Measurements from ENCODE around the gene GRM7. TPM values are rescaled to one million over a fixed set of nuclear protein-coding genes. Genes with fewer than 3 reads are reported as not detected.

Gene GRM7
- total RNA-seq, 4 donors from 2014 or later = 0.39 TPM; not detected in 3

DNA sequence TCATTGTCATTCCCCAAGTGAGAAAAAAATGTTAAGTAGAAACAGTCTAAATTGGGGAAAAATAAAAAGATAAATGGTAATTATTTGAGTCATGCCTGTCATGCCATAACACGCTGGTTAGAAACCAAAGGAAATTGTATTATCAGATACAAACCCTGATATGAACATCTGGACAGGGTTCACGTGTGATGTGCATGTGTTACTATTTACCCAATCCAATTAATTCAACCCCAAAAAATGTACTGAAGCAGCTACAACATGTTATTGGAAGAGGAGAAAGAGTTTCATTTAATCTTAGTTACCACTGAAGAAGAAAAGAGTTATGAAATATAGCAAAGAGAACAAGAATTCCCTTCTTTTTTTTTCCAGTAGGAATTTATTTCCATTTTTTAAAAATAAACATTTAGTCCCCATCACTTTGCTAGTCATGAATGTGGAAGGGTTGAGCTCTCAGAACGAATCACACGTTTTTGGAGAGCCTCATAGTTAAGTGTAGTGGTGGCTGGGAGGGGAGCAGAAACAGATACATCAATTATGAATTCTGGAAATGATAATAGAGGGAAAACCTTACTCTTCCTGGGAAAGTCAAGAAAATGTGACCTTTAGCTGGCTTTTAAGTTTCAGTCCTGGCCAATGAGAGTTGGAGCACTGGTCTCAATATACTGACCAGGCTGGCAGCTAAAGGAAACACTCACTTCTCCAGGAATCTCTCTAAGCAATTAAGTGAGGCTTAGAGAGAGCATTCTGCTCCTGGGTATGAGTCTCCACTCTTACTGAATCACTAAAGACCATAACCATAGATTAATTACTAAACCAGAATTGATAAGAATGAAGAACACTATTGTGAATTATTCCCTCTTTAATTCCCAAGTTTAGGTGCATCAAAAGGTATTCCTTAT is 796.5 kb downstream of the GRM7 start:
- TF ChIP-seq POLR2A (IDR thresholded peaks at IDR 0.05; ENCODE audit: low read depth) (no peak), POLR2AphosphoS5 (IDR thresholded peaks at IDR 0.05) (no peak), EP300 (IDR thresholded peaks at IDR 0.05) (no peak)
- TF ChIP-seq, protein P1, sequence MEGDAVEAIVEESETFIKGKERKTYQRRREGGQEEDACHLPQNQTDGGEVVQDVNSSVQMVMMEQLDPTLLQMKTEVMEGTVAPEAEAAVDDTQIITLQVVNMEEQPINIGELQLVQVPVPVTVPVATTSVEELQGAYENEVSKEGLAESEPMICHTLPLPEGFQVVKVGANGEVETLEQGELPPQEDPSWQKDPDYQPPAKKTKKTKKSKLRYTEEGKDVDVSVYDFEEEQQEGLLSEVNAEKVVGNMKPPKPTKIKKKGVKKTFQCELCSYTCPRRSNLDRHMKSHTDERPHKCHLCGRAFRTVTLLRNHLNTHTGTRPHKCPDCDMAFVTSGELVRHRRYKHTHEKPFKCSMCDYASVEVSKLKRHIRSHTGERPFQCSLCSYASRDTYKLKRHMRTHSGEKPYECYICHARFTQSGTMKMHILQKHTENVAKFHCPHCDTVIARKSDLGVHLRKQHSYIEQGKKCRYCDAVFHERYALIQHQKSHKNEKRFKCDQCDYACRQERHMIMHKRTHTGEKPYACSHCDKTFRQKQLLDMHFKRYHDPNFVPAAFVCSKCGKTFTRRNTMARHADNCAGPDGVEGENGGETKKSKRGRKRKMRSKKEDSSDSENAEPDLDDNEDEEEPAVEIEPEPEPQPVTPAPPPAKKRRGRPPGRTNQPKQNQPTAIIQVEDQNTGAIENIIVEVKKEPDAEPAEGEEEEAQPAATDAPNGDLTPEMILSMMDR (IDR thresholded peaks at IDR 0.05) = no peak
- intact Hi-C loops (cut with DNase I) = no loop called here
- no peak for DNase-seq (ENCODE audit: extremely low spot score)
- H3K4me1 ChIP-seq = no peaks in the 10 kb centered on the region
- no peaks in the 10 kb centered on the region for H3K36me3 ChIP-seq
- no peak overlapping the region for H3K27ac ChIP-seq (replicated peaks in 1 of 4)
- 59% methylated on average over 4 of the region's 4 CpGs for WGBS
- H3K9me3 ChIP-seq = no peaks in the 10 kb centered on the region
- H3K4me3 ChIP-seq = no peak overlapping the region
- H3K27me3 ChIP-seq = no peaks in the 10 kb centered on the region

DNA sequence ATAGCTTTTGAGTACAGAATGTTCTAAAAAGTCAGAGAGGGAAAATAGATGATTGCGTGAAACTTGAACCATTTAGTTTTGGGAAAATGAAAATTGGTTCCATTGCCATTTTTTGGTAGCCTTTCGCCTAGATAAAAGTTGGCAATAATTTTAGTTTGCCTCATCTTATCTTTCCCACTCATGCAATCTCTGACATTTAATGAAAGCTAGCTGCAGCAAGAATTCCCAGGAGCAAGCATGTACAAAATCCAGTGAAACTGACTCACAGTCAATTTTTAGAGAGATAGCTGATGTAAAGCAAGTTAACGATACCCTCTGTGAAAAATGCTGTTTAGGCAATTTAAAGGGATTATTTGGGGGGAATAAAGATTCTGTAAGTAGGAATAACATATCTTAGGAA is 797.4 kb downstream of the GRM7 start:
- intact Hi-C loops (cut with DNase I) = no loop called here
- Histone ChIP-seq H3K36me3 (no peaks in the 10 kb centered on the region), H3K4me1 (no peaks in the 10 kb centered on the region), H3K4me3 (no peak overlapping the region), H3K9me3 (no peaks in the 10 kb centered on the region), H3K27me3 (no peaks in the 10 kb centered on the region), H3K27ac (replicated peaks in 1 of 4) (no peak overlapping the region)
- WGBS = 83% methylated on average over 3 of the region's 3 CpGs
- no peak for DNase-seq (ENCODE audit: extremely low spot score)
- peak in 1 of 2 donors; percentile 10 for TF ChIP-seq POLR2AphosphoS5 (IDR thresholded peaks at IDR 0.05)
- no peak for TF ChIP-seq POLR2A (IDR thresholded peaks at IDR 0.05; ENCODE audit: low read depth)
- TF ChIP-seq EP300 (IDR thresholded peaks at IDR 0.05) = no peak

DNA sequence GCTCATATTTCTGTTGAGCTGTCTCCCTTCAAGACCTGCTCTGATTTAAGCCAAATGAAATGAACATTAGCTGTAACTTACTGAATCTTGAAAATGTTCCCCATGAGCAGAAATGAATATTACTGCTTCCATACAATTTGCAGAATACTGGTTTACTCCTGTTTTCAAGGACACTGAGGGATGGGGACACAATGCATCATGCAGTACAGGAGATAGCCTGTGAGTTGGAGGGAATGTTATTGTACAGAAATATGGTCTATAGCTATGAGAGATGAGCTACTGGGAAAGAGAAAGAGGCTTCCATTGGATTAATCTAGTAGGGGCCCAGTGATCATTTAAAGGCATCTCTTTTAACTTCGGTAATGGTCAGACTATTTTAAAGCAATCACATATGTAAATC is 798.2 kb downstream of the GRM7 start:
- TF ChIP-seq POLR2A (IDR thresholded peaks at IDR 0.05; ENCODE audit: low read depth) (no peak), POLR2AphosphoS5 (IDR thresholded peaks at IDR 0.05) (no peak), EP300 (IDR thresholded peaks at IDR 0.05) (no peak)
- TF ChIP-seq, protein P1 (IDR thresholded peaks at IDR 0.05) = no peak
- Histone ChIP-seq H3K4me3 (no peak overlapping the region), H3K9me3 (no peaks in the 10 kb centered on the region), H3K27ac (replicated peaks in 1 of 4) (no peak overlapping the region), H3K36me3 (no peaks in the 10 kb centered on the region), H3K4me1 (no peaks in the 10 kb centered on the region), H3K27me3 (no peaks in the 10 kb centered on the region)
- no peak for DNase-seq (ENCODE audit: extremely low spot score)
- intact Hi-C loops (cut with DNase I) = no loop called here
- WGBS = 88% methylated on average over 1 of the region's 1 CpG

DNA sequence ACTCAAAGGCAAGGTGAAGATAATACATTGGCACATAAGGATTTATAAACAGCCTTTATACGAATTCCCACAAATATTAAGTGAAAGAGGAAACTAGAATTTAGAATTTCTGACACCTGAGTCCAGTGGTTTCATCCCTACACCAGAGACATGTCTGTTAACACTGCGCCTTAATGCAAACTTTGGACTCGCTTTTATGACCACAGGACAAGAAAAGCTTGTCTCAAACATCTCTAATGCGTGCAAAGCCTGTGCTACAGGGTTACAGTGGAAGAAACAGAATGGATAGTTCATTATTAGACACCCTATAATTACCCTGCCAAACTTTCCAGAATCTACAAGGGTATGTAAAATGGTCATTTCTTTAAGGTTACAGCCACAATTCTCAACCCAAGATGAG is 802.9 kb downstream of the GRM7 start:
- Histone ChIP-seq H3K27ac (replicated peaks in 1 of 4) (no peak overlapping the region), H3K4me3 (no peak overlapping the region), H3K4me1 (no peaks in the 10 kb centered on the region), H3K9me3 (no peaks in the 10 kb centered on the region), H3K27me3 (no peaks in the 10 kb centered on the region), H3K36me3 (no peaks in the 10 kb centered on the region)
- no peak for DNase-seq (ENCODE audit: extremely low spot score)
- intact Hi-C loops (cut with DNase I) = no loop called here
- TF ChIP-seq POLR2AphosphoS5 (IDR thresholded peaks at IDR 0.05) = no peak
- no peak for TF ChIP-seq EP300 (IDR thresholded peaks at IDR 0.05)
- TF ChIP-seq, protein P1 (IDR thresholded peaks at IDR 0.05) = no peak
- no peak for TF ChIP-seq POLR2A (IDR thresholded peaks at IDR 0.05; ENCODE audit: low read depth)
- 84% methylated on average over 4 of the region's 4 CpGs for WGBS

DNA sequence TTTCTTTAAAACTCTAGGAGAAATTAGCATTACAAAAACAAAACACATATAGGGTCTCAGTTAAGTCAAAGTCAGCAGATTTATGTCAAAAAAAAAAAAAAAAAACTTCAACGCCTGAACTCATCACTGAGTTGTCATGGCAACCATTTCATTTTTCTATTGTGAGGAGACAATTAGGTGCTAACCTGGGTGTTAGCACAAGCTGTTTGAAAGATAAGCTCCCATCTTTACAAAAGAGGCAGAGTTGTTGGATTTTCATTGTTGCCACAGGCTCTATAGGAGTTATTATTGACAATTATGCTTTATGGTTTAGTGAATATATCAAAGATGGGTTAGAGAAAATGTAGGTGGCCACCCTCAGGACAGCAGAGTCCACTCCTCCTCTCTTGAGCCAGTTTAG is 806.9 kb downstream of the GRM7 start:
- Histone ChIP-seq H3K4me3 (no peak overlapping the region), H3K27ac (replicated peaks in 1 of 4) (no peak overlapping the region), H3K9me3 (no peaks in the 10 kb centered on the region), H3K36me3 (no peaks in the 10 kb centered on the region), H3K27me3 (no peaks in the 10 kb centered on the region), H3K4me1 (no peaks in the 10 kb centered on the region)
- intact Hi-C loops (cut with DNase I) = no loop called here
- no peak for DNase-seq (ENCODE audit: extremely low spot score)
- WGBS = 80% methylated on average over 1 of the region's 1 CpG
- TF ChIP-seq POLR2A (IDR thresholded peaks at IDR 0.05; ENCODE audit: low read depth) = no peak
- TF ChIP-seq, protein P1 (IDR thresholded peaks at IDR 0.05) = no peak
- no peak for TF ChIP-seq EP300 (IDR thresholded peaks at IDR 0.05)
- no peak for TF ChIP-seq POLR2AphosphoS5 (IDR thresholded peaks at IDR 0.05)

All from esophagus muscularis mucosa (tissue), 4 donors.